BLaER1 (cell line): ENCODE measurements around the gene P4HB.

ENCODE experiments used
- H3K27ac ChIP-seq: shearing (Covaris generic); formaldehyde crosslinking; 2 replicates; pipeline ENCODE4 v1.8.1; 2022
- H3K27me3 ChIP-seq: shearing (Covaris generic); formaldehyde crosslinking; 2 replicates; pipeline ENCODE4 v1.8.1; 2022
- H3K36me3 ChIP-seq: shearing (Covaris generic); formaldehyde crosslinking; 2 replicates; pipeline ENCODE4 v1.8.1; 2022
- H3K4me1 ChIP-seq: shearing (Covaris generic); formaldehyde crosslinking; 2 replicates; pipeline ENCODE4 v1.8.1; 2022
- H3K4me2 ChIP-seq: shearing (Covaris generic); formaldehyde crosslinking; 2 replicates; pipeline ENCODE4 v1.8.1; 2022
- H3K4me3 ChIP-seq: shearing (Covaris generic); formaldehyde crosslinking; 2 replicates; pipeline ENCODE4 v1.8.1; 2022
- H3K9ac ChIP-seq: shearing (Covaris generic); formaldehyde crosslinking; 2 replicates; pipeline ENCODE4 v1.8.1; 2022
- H3K9me3 ChIP-seq: shearing (Covaris generic); formaldehyde crosslinking; 2 replicates; pipeline ENCODE4 v1.8.1; 2022
- H4K20me1 ChIP-seq: shearing (Covaris generic); formaldehyde crosslinking; 2 replicates; pipeline ENCODE4 v1.8.1; 2022
- Cebpa-rat ChIP-seq: shearing (Covaris generic); IDR thresholded peaks from 2 replicates; pipeline ENCODE4 v1.8.1; 2022

Gene P4HB

GRCh38 chr17:81898029-81898866 is 37.9 kb upstream of the P4HB start:
- Histone ChIP-seq H3K4me2 (no peak overlapping the region), H3K9ac (no peak overlapping the region), H3K27me3 (peaks cover 31% of the 10 kb centered on the region), H3K27ac (no peak overlapping the region), H3K9me3 (no peaks in the 10 kb centered on the region), H3K4me3 (no peak overlapping the region), H4K20me1 (peaks cover 64% of the 10 kb centered on the region), H3K36me3 (peaks cover 81% of the 10 kb centered on the region), H3K4me1 (peaks cover 29% of the 10 kb centered on the region)
- TF ChIP-seq Cebpa-rat: no peak

GRCh38 chr17:81895400-81895799 is 35.1 kb upstream of the P4HB start:
- peaks cover 3% of the 10 kb centered on the region for H3K27me3 ChIP-seq
- H3K36me3 ChIP-seq: peaks cover 65% of the 10 kb centered on the region

GRCh38 chr17:81891303-81891552 is 30.9 kb upstream of the P4HB start:
- Histone ChIP-seq H3K9ac (peak overlapping the region; percentile 98), H3K4me1 (peaks cover 43% of the 10 kb centered on the region), H3K4me3 (peak overlapping the region; percentile 97), H3K4me2 (no peak overlapping the region), H3K27me3 (no peaks in the 10 kb centered on the region), H3K9me3 (no peaks in the 10 kb centered on the region), H3K36me3 (peaks cover 65% of the 10 kb centered on the region), H3K27ac (peak overlapping the region; percentile 98), H4K20me1 (peaks cover 55% of the 10 kb centered on the region)
- no peak for TF ChIP-seq Cebpa-rat

More at GRCh38 chr17:81895400-81895799, 35.1 kb upstream of the P4HB start:
- H3K4me2 ChIP-seq: no peak overlapping the region
- H3K9ac ChIP-seq: no peak overlapping the region
- peaks cover 31% of the 10 kb centered on the region for H3K4me1 ChIP-seq
- peaks cover 40% of the 10 kb centered on the region for H4K20me1 ChIP-seq
- no peak for TF ChIP-seq Cebpa-rat
- H3K27ac ChIP-seq: no peak overlapping the region
- H3K9me3 ChIP-seq: no peaks in the 10 kb centered on the region
- H3K4me3 ChIP-seq: no peak overlapping the region

GRCh38 chr17:81890447-81891302 is 30.3 kb upstream of the P4HB start:
- Histone ChIP-seq H3K27ac (peak overlapping the region; percentile 98), H3K4me2 (peak overlapping the region; percentile 98), H4K20me1 (peaks cover 61% of the 10 kb centered on the region), H3K9ac (peak overlapping the region; percentile 98), H3K4me1 (peaks cover 43% of the 10 kb centered on the region), H3K9me3 (no peaks in the 10 kb centered on the region), H3K4me3 (peak overlapping the region; percentile 97), H3K36me3 (peaks cover 65% of the 10 kb centered on the region), H3K27me3 (no peaks in the 10 kb centered on the region)
- TF ChIP-seq Cebpa-rat: no peak

GRCh38 chr17:81889602-81890001 is 29.3 kb upstream of the P4HB start:
- H3K4me1 ChIP-seq: peaks cover 40% of the 10 kb centered on the region
- peak overlapping the region; percentile 98 for H3K4me2 ChIP-seq
- no peak for TF ChIP-seq Cebpa-rat
- H3K9ac ChIP-seq: peak overlapping the region; percentile 98; the same call in 1 of the 2 replicates
- no peaks in the 10 kb centered on the region for H3K9me3 ChIP-seq
- H3K36me3 ChIP-seq: peaks cover 65% of the 10 kb centered on the region
- no peaks in the 10 kb centered on the region for H3K27me3 ChIP-seq
- 0 out of 2 replicates have a peak overlapping the region, but pooled peaks have one; percentile 98 for H3K27ac ChIP-seq
- H3K4me3 ChIP-seq: peak overlapping the region; percentile 97
- peaks cover 69% of the 10 kb centered on the region for H4K20me1 ChIP-seq

- Histone ChIP-seq H3K4me2 (peak overlapping the region; percentile 98), H3K4me3 (no peak overlapping the region; the same call in 1 of the 2 replicates), H3K36me3 (peaks cover 65% of the 10 kb centered on the region), H3K4me1 (peaks cover 35% of the 10 kb centered on the region), H3K27me3 (no peaks in the 10 kb centered on the region), H4K20me1 (peaks cover 69% of the 10 kb centered on the region), H3K9me3 (no peaks in the 10 kb centered on the region), H3K9ac (peak overlapping the region; percentile 98; the same call in 1 of the 2 replicates), H3K27ac (no peak overlapping the region)
- no peak for TF ChIP-seq Cebpa-rat
Measured at GRCh38 chr17:81888988-81889595, 28.8 kb upstream of the P4HB start.

GRCh38 chr17:81888105-81888987 is 28.0 kb upstream of the P4HB start:
- H3K36me3 ChIP-seq: peaks cover 72% of the 10 kb centered on the region
- H4K20me1 ChIP-seq: peaks cover 75% of the 10 kb centered on the region
- no peak overlapping the region; the same call in 1 of the 2 replicates for H3K9ac ChIP-seq
- no peak for TF ChIP-seq Cebpa-rat
- H3K27ac ChIP-seq: no peak overlapping the region
- H3K4me1 ChIP-seq: peaks cover 28% of the 10 kb centered on the region
- no peak overlapping the region for H3K4me2 ChIP-seq
- H3K9me3 ChIP-seq: no peaks in the 10 kb centered on the region
- H3K4me3 ChIP-seq: no peak overlapping the region
- no peaks in the 10 kb centered on the region for H3K27me3 ChIP-seq

GRCh38 chr17:81885869-81886548 is 25.7 kb upstream of the P4HB start:
- Histone ChIP-seq H3K27me3 (no peaks in the 10 kb centered on the region), H3K4me1 (peaks cover 14% of the 10 kb centered on the region), H3K9ac (0 out of 2 replicates have a peak overlapping the region, but pooled peaks have one; percentile 21), H4K20me1 (peaks cover 75% of the 10 kb centered on the region), H3K36me3 (peaks cover 95% of the 10 kb centered on the region), H3K4me3 (no peak overlapping the region), H3K4me2 (no peak overlapping the region), H3K9me3 (no peaks in the 10 kb centered on the region), H3K27ac (no peak overlapping the region)
- TF ChIP-seq Cebpa-rat: no peak
